Heart left ventricle (tissue), 16 donors: Measurements from ENCODE around the gene ZNF281. TPM values are rescaled to one million over a fixed set of nuclear protein-coding genes. Genes with fewer than 3 reads are reported as not detected.

Source experiments
- ATAC-seq, 4 donors: fragments of 200-7000 bp; cut with Tn5 transposase; one replicate each; pipeline ENCODE4 v1.9.1; 2020 to 2022; ENCODE audit warnings: moderate library complexity in 4 of 4, mild to moderate bottlenecking in 3 of 4, moderate number of reproducible peaks in 1 of 4
- DNase-seq, 5 donors: peaks; one replicate each; pipeline ENCODE4 v3.0.0-alpha.2; 2020
- H3K27ac ChIP-seq, 12 donors: fragments of 200-600 bp; sonication (generic) in 4 of 12; one replicate each; pipeline versions ENCODE4 v1.5.0 to v1.8.0; 2016 to 2022; ENCODE audit warnings: mild to moderate bottlenecking in 2 of 12
- H3K27me3 ChIP-seq, 9 donors: fragments of 200-600 bp; sonication (generic) in 2 of 9; one replicate each; pipeline versions ENCODE4 v1.5.1 to v1.8.0; 2016 to 2022; ENCODE audit warnings: mild to moderate bottlenecking in 3 of 9
- H3K36me3 ChIP-seq, 9 donors: fragments of 200-600 bp; sonication (generic) in 2 of 9; one replicate each; pipeline versions ENCODE4 v1.5.0 to v1.8.0; 2018 to 2022; ENCODE audit warnings: mild to moderate bottlenecking in 2 of 9
- H3K4me1 ChIP-seq, 12 donors: fragments of 200-600 bp; sonication (generic) in 4 of 12; one replicate each; pipeline versions ENCODE4 v1.5.0 to v1.8.0; 2016 to 2022; ENCODE audit warnings: mild to moderate bottlenecking in 3 of 12
- H3K4me3 ChIP-seq, 12 donors: fragments of 200-600 bp; sonication (generic) in 4 of 12; one replicate each; pipeline versions ENCODE4 v1.5.0 to v1.8.0; 2017 to 2022; ENCODE audit warnings: mild to moderate bottlenecking in 9 of 12, moderate library complexity in 4 of 12
- H3K9me3 ChIP-seq, 12 donors: fragments of 200-600 bp; sonication (generic) in 4 of 12; one replicate each; pipeline versions ENCODE4 v1.5.0 to v1.8.0; 2016 to 2022; ENCODE audit warnings: mild to moderate bottlenecking in 1 of 12
- CTCF ChIP-seq, 12 donors: fragments of 200-600 bp; sonication (generic) in 4 of 12; IDR thresholded peaks; one replicate each; pipeline versions ENCODE4 v1.5.0 to v1.8.0; 2018 to 2022; ENCODE audit warnings: antibody characterized with exemption in 12 of 12, mild to moderate bottlenecking in 5 of 12
- POLR2A ChIP-seq, 2 donors: fragments of 450-650 bp; IDR thresholded peaks; one replicate each; pipeline ENCODE4 v1.6.1; 2017; ENCODE audit warnings: antibody characterized with exemption in 2 of 2, mild to moderate bottlenecking in 2 of 2, moderate library complexity in 2 of 2
- WGBS, 4 donors: extraction: QIAGEN DNeasy Blood & Tissue Kit in 2 of 4; methylation state at CpG; one replicate each; pipeline versions ENCODE4 v1.1.5 to v1.1.7; 2013 to 2018; 5-methylcytosine and 5-hydroxymethylcytosine counted together
- intact Hi-C, 10 donors: fragments of 100-400 bp; cut with DNase I; formaldehyde crosslinking; loops; one replicate each; pipeline versions ENCODE4 v1.11.1 to v1.14.2; 2022
- polyA plus RNA-seq, 2 donors: library from polyadenylated mRNA; stranded (reverse); fragments of 200-250 nt; gene quantifications; one replicate each; pipeline ENCODE4 v1.2.3, GENCODE V29; 2013
- total RNA-seq, 9 donors: library from RNA; depleted of rRNA in 2 of 9; stranded (reverse); fragments of >200 nt in 2 of 9; fragmentation: NEBNext Ultra II Directional in 3 of 9; extraction: Animal tissue kit (Norgen Biotek cat#: 25700) in 3 of 9; gene quantifications; one replicate each; pipeline versions ENCODE4 v1.1.0 to v1.2.4, GENCODE V29; 2016 to 2023
- donor health status: ischemic (EF 13 %, LVEDD 7.1; RV severe dilation, severe dysfunction).
- donor health status: healthy with polysubstance abuse.
- donor health status: DM: no; HTN: yes; CAD: no.
- donor health status: DM: no; HTN: no; CAD: no.
- donor health status: ischemic (EF 25% LVEDD 6.9; RV normal size, moderate dysfunction).
- donor health status: ischemic (EF 25% LVEDD 5.7; RV mildly dilated, moderate dysfunction).
- donor health status: healthy.
- donor health status: DM: yes; HTN: yes; CAD: no.
- donor health status: ischemic (EF 35%, LVEDD 5.7; RV mildly dilated, moderate dysfunction).
- donor health status: nonischemic (EF 11% LVEDD 7.7; RV severe dilation, severe dysfunction).
- donor health status: DM: yes; HTN: yes; CAD: no.
- donor health status: PGD.
- donor health status: ischemic (EF 29% LVEDD 5.4; RV normal size, mild dysfunction).
- donor health status: nonischemic (EF 23%, LVEDD 6.1; RV moderate dilation, normal function).

Gene ZNF281
- total and polyA plus RNA-seq, 11 donors, result 3.1 to 10.6 (median 8.8) TPM

GRCh38 chr1:200391747-200392146 lies 18.1 kb downstream of the ZNF281 start:
- Histone ChIP-seq H3K4me1 (peaks cover 0 to 7% (median 0%) of the 10 kb centered on the region in 12 donors), H3K27me3 (no peaks in the 10 kb centered on the region), H3K4me3 (no peak overlapping the region), H3K27ac (no peak overlapping the region), H3K36me3 (peaks cover 0 to 3% (median 0%) of the 10 kb centered on the region in 9 donors), H3K9me3 (no peaks in the 10 kb centered on the region)
- DNase-seq (no peak), ATAC-seq (no peak)
- TF ChIP-seq CTCF (IDR thresholded peaks at IDR 0.05) (no peak), POLR2A (IDR thresholded peaks at IDR 0.05) (no peak)
- intact Hi-C loops, result no loop called here
- 52 to 64% (median 61%) methylated on average over 1 of the region's 1 CpG for WGBS, 4 donors

- ATAC-seq (no peak), DNase-seq (no peak)
- Histone ChIP-seq H3K4me1 (no peaks in the 10 kb centered on the region), H3K27me3 (no peaks in the 10 kb centered on the region), H3K27ac (no peak overlapping the region), H3K4me3 (no peak overlapping the region), H3K36me3 (no peaks in the 10 kb centered on the region), H3K9me3 (no peaks in the 10 kb centered on the region)
- 79 to 87% (median 83%) methylated on average over 1 of the region's 1 CpG for WGBS, 4 donors
- no peak for TF ChIP-seq POLR2A (IDR thresholded peaks at IDR 0.05)
- TF ChIP-seq CTCF (IDR thresholded peaks at IDR 0.05), result no peak
- intact Hi-C loops, result no loop called here
Measured at GRCh38 chr1:200388791-200389190, 21.0 kb downstream of the ZNF281 start.

- Histone ChIP-seq H3K36me3 (no peaks in the 10 kb centered on the region), H3K27ac (no peak overlapping the region), H3K4me3 (no peak overlapping the region), H3K9me3 (no peaks in the 10 kb centered on the region), H3K27me3 (no peaks in the 10 kb centered on the region), H3K4me1 (no peaks in the 10 kb centered on the region)
- WGBS, 4 donors, result 92 to 98% (median 94%) methylated on average over 4 of the region's 4 CpGs
- TF ChIP-seq CTCF (IDR thresholded peaks at IDR 0.05), result no peak
- no peak for TF ChIP-seq POLR2A (IDR thresholded peaks at IDR 0.05)
- ATAC-seq, result no peak
- intact Hi-C loops, result no loop called here
- DNase-seq, result no peak
Measured at GRCh38 chr1:200386416-200386815, 23.4 kb downstream of the ZNF281 start.

GRCh38 chr1:200384818-200385390 lies 24.9 kb downstream of the ZNF281 start:
- TF ChIP-seq POLR2A (IDR thresholded peaks at IDR 0.05) (no peak), CTCF (IDR thresholded peaks at IDR 0.05) (no peak)
- intact Hi-C loops, result no loop called here
- Histone ChIP-seq H3K27ac (no peak overlapping the region), H3K4me3 (no peak overlapping the region), H3K36me3 (no peaks in the 10 kb centered on the region), H3K4me1 (no peaks in the 10 kb centered on the region), H3K27me3 (no peaks in the 10 kb centered on the region), H3K9me3 (no peaks in the 10 kb centered on the region)
- 95 to 97% (median 96%) methylated on average over 11 of the region's 11 CpGs for WGBS, 4 donors
- DNase-seq, result no peak
- no peak for ATAC-seq
